Effector memory CD8-positive, alpha-beta T cell (primary cell): ENCODE measurements around the gene UPK2.
A peak's percentile ranks its signal among the peaks of the same experiment; 100 is the strongest.
"Not testable (repeated sequence)": the region's sequence is repeated elsewhere in the genome, so short reads cannot be mapped to it uniquely, and the experiment has no call there.

Experiments
- ATAC-seq: fragments of 150-1000 bp; cut with Tn5 transposase; replicated peaks from 2 replicates; pipeline ENCODE4 v1.10.0; 2021; ENCODE audit warnings: mild to moderate bottlenecking, moderate library complexity
- DNase-seq, 3 experiments: peaks; one replicate each; pipeline ENCODE4 v3.0.0; 2021
- H3K27ac Mint-ChIP-seq, 2 donors: one replicate each; pipeline ENCODE4 v1.8.0; 2022; ENCODE audit warnings: mild to moderate bottlenecking in 2 of 2, mixed read lengths in 2 of 2, moderate library complexity in 2 of 2
- H3K27me3 Mint-ChIP-seq, 2 donors: one replicate each; pipeline ENCODE4 v1.8.0; 2022; ENCODE audit warnings: mixed read lengths in 2 of 2
- H3K36me3 Mint-ChIP-seq: one replicate; pipeline ENCODE4 v1.8.0; 2022; ENCODE audit warnings: mild to moderate bottlenecking, moderate library complexity, mixed read lengths; ENCODE audit not compliant: insufficient read depth
- H3K4me1 Mint-ChIP-seq, 2 donors: one replicate each; pipeline ENCODE4 v1.8.0; 2022; ENCODE audit warnings: low read depth in 2 of 2, mixed read lengths in 2 of 2
- H3K4me3 Mint-ChIP-seq, 2 donors: one replicate each; pipeline ENCODE4 v1.8.0; 2022; ENCODE audit warnings: mild to moderate bottlenecking in 2 of 2, mixed read lengths in 2 of 2, moderate library complexity in 2 of 2
- H3K9me3 Mint-ChIP-seq, 2 donors: one replicate each; pipeline ENCODE4 v1.8.0; 2022; ENCODE audit warnings: mixed read lengths in 2 of 2

UPK2 gene

GRCh38 chr11:118938491-118939403 is 17.4 kb upstream of the UPK2 start:
- DNase-seq (no peak), ATAC-seq (no peak)
- Mint-ChIP-seq H3K4me3 (no peak overlapping the region), H3K27me3 (peaks cover 0 to 27% of the 10 kb centered on the region in 2 donors), H3K27ac (no peak overlapping the region), H3K9me3 (no peaks in the 10 kb centered on the region), H3K4me1 (peaks cover 7 to 10% of the 10 kb centered on the region in 2 donors), H3K36me3 (peaks cover 3% of the 10 kb centered on the region)

- Mint-ChIP-seq H3K4me3 (no peak overlapping the region), H3K36me3 (no peaks in the 10 kb centered on the region), H3K9me3 (no peaks in the 10 kb centered on the region), H3K4me1 (peaks cover 7 to 10% of the 10 kb centered on the region in 2 donors), H3K27me3 (peaks cover 0 to 27% of the 10 kb centered on the region in 2 donors), H3K27ac (no peak overlapping the region)
- DNase-seq (no peak), ATAC-seq (no peak)
Measured at GRCh38 chr11:118939404-118939915, 16.6 kb upstream of the UPK2 start.

GRCh38 chr11:118939953-118940598 is 16.0 kb upstream of the UPK2 start:
- Mint-ChIP-seq H3K36me3 (no peaks in the 10 kb centered on the region), H3K27ac (peak overlapping the region in 1 of 2 donors; percentile 53), H3K9me3 (no peaks in the 10 kb centered on the region), H3K4me1 (peaks cover 7 to 10% of the 10 kb centered on the region in 2 donors), H3K27me3 (peaks cover 0 to 28% of the 10 kb centered on the region in 2 donors), H3K4me3 (peak overlapping the region in 1 of 2 donors; percentile 52)
- ATAC-seq (peak; percentile 50), DNase-seq (no peak)

GRCh38 chr11:118947091-118947490 is 9.0 kb upstream of the UPK2 start:
- Mint-ChIP-seq H3K36me3 (no peaks in the 10 kb centered on the region), H3K4me1 (no peaks in the 10 kb centered on the region), H3K9me3 (no peaks in the 10 kb centered on the region), H3K27me3 (peaks cover 23 to 28% of the 10 kb centered on the region in 2 donors), H3K4me3 (no peak overlapping the region), H3K27ac (no peak overlapping the region)
- ATAC-seq: no peak
- no peak for DNase-seq

GRCh38 chr11:118948000-118948399 is 8.1 kb upstream of the UPK2 start:
- peaks cover 23 to 36% of the 10 kb centered on the region in 2 donors for H3K27me3 Mint-ChIP-seq
- no peak overlapping the region for H3K4me3 Mint-ChIP-seq
- no peak for DNase-seq
- H3K9me3 Mint-ChIP-seq: no peaks in the 10 kb centered on the region
- no peak overlapping the region for H3K27ac Mint-ChIP-seq
- H3K36me3 Mint-ChIP-seq: no peaks in the 10 kb centered on the region
- no peak for ATAC-seq
- H3K4me1 Mint-ChIP-seq: no peaks in the 10 kb centered on the region

- peaks cover 2 to 3% of the 10 kb centered on the region in 2 donors for H3K4me1 Mint-ChIP-seq
- no peak overlapping the region for H3K4me3 Mint-ChIP-seq
- H3K36me3 Mint-ChIP-seq: no peaks in the 10 kb centered on the region
- ATAC-seq (no peak), DNase-seq (no peak)
- no peaks in the 10 kb centered on the region for H3K9me3 Mint-ChIP-seq
- H3K27me3 Mint-ChIP-seq: peaks cover 10 to 73% of the 10 kb centered on the region in 2 donors
- H3K27ac Mint-ChIP-seq: no peak overlapping the region
Measured at GRCh38 chr11:118953265-118953664, 2.8 kb upstream of the UPK2 start.

- H3K27ac Mint-ChIP-seq, DNase-seq, H3K4me1 Mint-ChIP-seq, ATAC-seq, H3K36me3 Mint-ChIP-seq, H3K9me3 Mint-ChIP-seq, H3K4me3 Mint-ChIP-seq: not testable (repeated sequence)
- H3K27me3 Mint-ChIP-seq: peaks cover 8 to 70% of the 10 kb centered on the region in 2 donors
Measured at GRCh38 chr11:118953976-118954375, 2.1 kb upstream of the UPK2 start.

- no peaks in the 10 kb centered on the region for H3K36me3 Mint-ChIP-seq
- no peak overlapping the region for H3K27ac Mint-ChIP-seq
- no peak for DNase-seq
- ATAC-seq: no peak
- H3K4me3 Mint-ChIP-seq: no peak overlapping the region
- H3K9me3 Mint-ChIP-seq: no peaks in the 10 kb centered on the region
- H3K4me1 Mint-ChIP-seq: peaks cover 2 to 3% of the 10 kb centered on the region in 2 donors
- H3K27me3 Mint-ChIP-seq: peaks cover 0 to 64% of the 10 kb centered on the region in 2 donors
Measured at GRCh38 chr11:118956847-118957469, 860 bp downstream of the UPK2 start.

- Mint-ChIP-seq H3K27me3 (peaks cover 0 to 61% of the 10 kb centered on the region in 2 donors), H3K27ac (no peak overlapping the region), H3K4me3 (no peak overlapping the region), H3K36me3 (no peaks in the 10 kb centered on the region), H3K9me3 (no peaks in the 10 kb centered on the region), H3K4me1 (peaks cover 2 to 3% of the 10 kb centered on the region in 2 donors)
- ATAC-seq: no peak
- no peak for DNase-seq
Measured at GRCh38 chr11:118957549-118957948, 1.5 kb downstream of the UPK2 start.

GRCh38 chr11:118957968-118958367 is 1.9 kb downstream of the UPK2 start:
- Mint-ChIP-seq H3K36me3 (no peaks in the 10 kb centered on the region), H3K9me3 (no peaks in the 10 kb centered on the region), H3K27ac (no peak overlapping the region), H3K4me1 (peaks cover 2 to 3% of the 10 kb centered on the region in 2 donors), H3K4me3 (no peak overlapping the region), H3K27me3 (peaks cover 0 to 56% of the 10 kb centered on the region in 2 donors)
- DNase-seq (no peak), ATAC-seq (no peak)

- H3K27me3 Mint-ChIP-seq: peaks cover 0 to 50% of the 10 kb centered on the region in 2 donors
- DNase-seq (no peak), ATAC-seq (no peak)
- peaks cover 1% of the 10 kb centered on the region for H3K36me3 Mint-ChIP-seq
- H3K9me3 Mint-ChIP-seq: no peaks in the 10 kb centered on the region
- no peak overlapping the region for H3K4me3 Mint-ChIP-seq
- peaks cover 2 to 3% of the 10 kb centered on the region in 2 donors for H3K4me1 Mint-ChIP-seq
- no peak overlapping the region for H3K27ac Mint-ChIP-seq
Measured at GRCh38 chr11:118958577-118958976, 2.5 kb downstream of the UPK2 start.

- no peak overlapping the region for H3K4me3 Mint-ChIP-seq
- peaks cover 2% of the 10 kb centered on the region for H3K36me3 Mint-ChIP-seq
- H3K27me3 Mint-ChIP-seq: peaks cover 0 to 24% of the 10 kb centered on the region in 2 donors
- DNase-seq (no peak), ATAC-seq (no peak)
- no peaks in the 10 kb centered on the region for H3K9me3 Mint-ChIP-seq
- no peak overlapping the region for H3K27ac Mint-ChIP-seq
- peaks cover 2 to 3% of the 10 kb centered on the region in 2 donors for H3K4me1 Mint-ChIP-seq
Measured at GRCh38 chr11:118961189-118961588, 5.1 kb downstream of the UPK2 start.

GRCh38 chr11:118961591-118961990 is 5.5 kb downstream of the UPK2 start:
- Mint-ChIP-seq H3K4me3 (no peak overlapping the region), H3K36me3 (peaks cover 5% of the 10 kb centered on the region), H3K27ac (no peak overlapping the region), H3K4me1 (peaks cover 0 to 2% of the 10 kb centered on the region in 2 donors), H3K9me3 (no peaks in the 10 kb centered on the region), H3K27me3 (peaks cover 0 to 20% of the 10 kb centered on the region in 2 donors)
- ATAC-seq (no peak), DNase-seq (no peak)
